GM18511 (cell line): ENCODE measurements around the gene ZFC3H1.
"Not testable (repeated sequence)": the region's sequence is repeated elsewhere in the genome, so short reads cannot be mapped to it uniquely, and the experiment has no call there.

Experiments
- ATAC-seq: cut with Tn5 transposase; IDR thresholded peaks from one replicate; pipeline ENCODE4 v1.9.1; 2021; ENCODE audit warnings: mild to moderate bottlenecking, moderate library complexity; ENCODE audit not compliant: unreplicated experiment

The ZFC3H1 gene

GRCh38 chr12:71581206-71581605, 82.4 kb downstream of the ZFC3H1 start:
- ATAC-seq, result no peak

GRCh38 chr12:71578694-71579258, 84.9 kb downstream of the ZFC3H1 start:
- ATAC-seq, result no peak

GRCh38 chr12:71576496-71576895, 87.2 kb downstream of the ZFC3H1 start:
- no peak for ATAC-seq

GRCh38 chr12:71569885-71570284, 93.8 kb downstream of the ZFC3H1 start:
- ATAC-seq, result not testable (repeated sequence)

GRCh38 chr12:71567537-71567936, 96.1 kb downstream of the ZFC3H1 start:
- no peak for ATAC-seq

GRCh38 chr12:71566655-71567054, 97.0 kb downstream of the ZFC3H1 start:
- no peak for ATAC-seq

- no peak for ATAC-seq
Observed at GRCh38 chr12:71565535-71565934, 98.1 kb downstream of the ZFC3H1 start.

- ATAC-seq, result no peak
Observed at GRCh38 chr12:71562676-71563595, 100.7 kb downstream of the ZFC3H1 start.
